Gastroesophageal sphincter (tissue), 3 donors: ENCODE measurements around the gene PKIB.

Experiments used
- POLR2AphosphoS5 ChIP-seq: sonication (generic); formaldehyde crosslinking; IDR thresholded peaks from one replicate; pipeline ENCODE4 v1.6.1; 2017; ENCODE audit warnings: antibody characterized with exemption
- TF ChIP-seq, protein P1 (sequence below), 4 experiments: fragments of 200-600 bp in 2 of 4; fragments of 450-650 bp in 2 of 4; sonication (generic) in 1 of 4; IDR thresholded peaks; one replicate each; pipeline ENCODE4 v1.5.1; 2017 to 2019; ENCODE audit warnings: antibody characterized with exemption in 4 of 4, mild to moderate bottlenecking in 2 of 4, moderate library complexity in 2 of 4

DNA sequence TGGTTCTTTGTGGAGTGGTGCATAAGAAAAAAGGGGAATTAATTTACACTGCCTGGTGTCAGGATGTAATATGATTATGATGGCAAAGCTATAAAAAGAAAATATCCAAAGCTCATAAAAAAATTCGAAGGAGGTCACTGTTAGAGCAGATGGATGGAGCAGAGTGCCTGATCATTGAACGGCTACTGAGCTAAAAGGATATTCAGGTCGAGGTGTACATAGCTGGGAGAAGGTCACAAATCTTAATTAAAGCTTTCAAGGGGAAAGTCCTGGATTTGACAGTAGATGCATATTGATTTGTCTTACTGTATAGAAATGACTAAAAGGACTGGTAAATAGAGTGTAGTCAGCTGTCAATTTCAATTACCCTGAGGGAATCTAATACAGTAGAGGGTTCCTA, 84.4 kb downstream of the PKIB start:
- no peak for TF ChIP-seq POLR2AphosphoS5
- TF ChIP-seq, protein P1, sequence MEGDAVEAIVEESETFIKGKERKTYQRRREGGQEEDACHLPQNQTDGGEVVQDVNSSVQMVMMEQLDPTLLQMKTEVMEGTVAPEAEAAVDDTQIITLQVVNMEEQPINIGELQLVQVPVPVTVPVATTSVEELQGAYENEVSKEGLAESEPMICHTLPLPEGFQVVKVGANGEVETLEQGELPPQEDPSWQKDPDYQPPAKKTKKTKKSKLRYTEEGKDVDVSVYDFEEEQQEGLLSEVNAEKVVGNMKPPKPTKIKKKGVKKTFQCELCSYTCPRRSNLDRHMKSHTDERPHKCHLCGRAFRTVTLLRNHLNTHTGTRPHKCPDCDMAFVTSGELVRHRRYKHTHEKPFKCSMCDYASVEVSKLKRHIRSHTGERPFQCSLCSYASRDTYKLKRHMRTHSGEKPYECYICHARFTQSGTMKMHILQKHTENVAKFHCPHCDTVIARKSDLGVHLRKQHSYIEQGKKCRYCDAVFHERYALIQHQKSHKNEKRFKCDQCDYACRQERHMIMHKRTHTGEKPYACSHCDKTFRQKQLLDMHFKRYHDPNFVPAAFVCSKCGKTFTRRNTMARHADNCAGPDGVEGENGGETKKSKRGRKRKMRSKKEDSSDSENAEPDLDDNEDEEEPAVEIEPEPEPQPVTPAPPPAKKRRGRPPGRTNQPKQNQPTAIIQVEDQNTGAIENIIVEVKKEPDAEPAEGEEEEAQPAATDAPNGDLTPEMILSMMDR (IDR thresholded peaks at IDR 0.05) = no peak
